ENCODE results near the gene TTYH1. TPM values are rescaled to one million over a fixed set of nuclear protein-coding genes. Genes with fewer than 3 reads are reported as not detected.
A peak's percentile ranks its signal among the peaks of the same experiment; 100 is the strongest.

TTYH1 gene
- total RNA-seq, 2 donors from 2014 or later = 1.0 to 2.0 TPM

- Mint-ChIP-seq H3K36me3 (ENCODE audit: low read depth) (peaks cover 49% of the 10 kb centered on the region), H3K4me1 (no peaks in the 10 kb centered on the region), H3K9me3 (peaks cover 2% of the 10 kb centered on the region), H3K4me3 (no peak overlapping the region), H3K27ac (no peak overlapping the region), H3K27me3 (ENCODE audit: insufficient read depth) (peaks cover 3% of the 10 kb centered on the region)
- no peak overlapping the region for H3K27ac ChIP-seq (ENCODE audit: low read depth, low read length)
- peak; percentile 60 for DNase-seq
- no peak for TF ChIP-seq CTCF (conservative IDR thresholded peaks at IDR 0.05)
- H3K9ac ChIP-seq (ENCODE audit: extremely low read depth, low read length, poor library complexity, severe bottlenecking) = no peak overlapping the region
- H3K4me1 ChIP-seq (ENCODE audit: control insufficient read depth, insufficient read depth, low read length) = no peaks in the 10 kb centered on the region
- H3K27me3 ChIP-seq (ENCODE audit: control insufficient read depth, insufficient read depth, low read length, poor library complexity, severe bottlenecking) = no peaks in the 10 kb centered on the region
- H3K36me3 ChIP-seq (ENCODE audit: control insufficient read depth, insufficient read depth, low read length) = peaks cover 55% of the 10 kb centered on the region
- no peaks in the 10 kb centered on the region for H3K9me3 ChIP-seq (ENCODE audit: control insufficient read depth, low read length)
- 95 to 97% methylated on average over 12 to 36 of the region's 39 CpGs for WGBS, 2 experiments (ENCODE audit: insufficient coverage in 1 of 2, insufficient read length in 1 of 2)
- no peak overlapping the region for H3K4me3 ChIP-seq (ENCODE audit: low read length)
Measured at GRCh38 chr19:54460230-54461005, 45.2 kb downstream of the TTYH1 start.

DNA sequence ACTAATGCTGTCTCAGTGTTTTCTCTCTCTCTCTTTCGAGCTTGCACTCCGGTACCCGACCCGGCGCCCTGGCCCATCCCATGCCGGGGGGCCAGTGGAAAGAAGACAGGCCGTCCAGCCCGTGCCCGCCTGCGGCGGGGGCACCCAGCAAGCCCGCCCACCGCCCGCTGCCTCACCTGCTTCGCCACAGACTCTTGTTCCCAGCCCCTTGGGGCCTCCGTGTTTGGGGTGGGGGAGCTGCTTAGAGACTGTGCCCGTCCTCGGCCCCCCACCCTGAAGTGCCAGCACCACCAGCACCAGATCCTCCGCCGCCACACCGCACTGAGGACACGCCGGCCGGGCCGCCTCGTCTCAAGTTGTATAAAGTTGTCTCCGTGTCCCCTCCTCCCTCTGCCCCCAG lies 45.9 kb downstream of the TTYH1 start:
- H3K9ac ChIP-seq (ENCODE audit: extremely low read depth, low read length, poor library complexity, severe bottlenecking) = no peak overlapping the region
- no peak for DNase-seq
- H3K9me3 ChIP-seq (ENCODE audit: control insufficient read depth, low read length) = no peaks in the 10 kb centered on the region
- H3K27me3 ChIP-seq (ENCODE audit: control insufficient read depth, insufficient read depth, low read length, poor library complexity, severe bottlenecking) = no peaks in the 10 kb centered on the region
- H3K27ac ChIP-seq (ENCODE audit: low read depth, low read length) = no peak overlapping the region
- Mint-ChIP-seq H3K36me3 (ENCODE audit: low read depth) (peaks cover 44% of the 10 kb centered on the region), H3K27me3 (ENCODE audit: insufficient read depth) (peaks cover 10% of the 10 kb centered on the region), H3K4me1 (no peaks in the 10 kb centered on the region), H3K4me3 (no peak overlapping the region), H3K9me3 (peaks cover 7% of the 10 kb centered on the region), H3K27ac (no peak overlapping the region)
- peaks cover 48% of the 10 kb centered on the region for H3K36me3 ChIP-seq (ENCODE audit: control insufficient read depth, insufficient read depth, low read length)
- H3K4me1 ChIP-seq (ENCODE audit: control insufficient read depth, insufficient read depth, low read length) = no peaks in the 10 kb centered on the region
- H3K4me3 ChIP-seq (ENCODE audit: low read length) = no peak overlapping the region
- no peak for TF ChIP-seq CTCF (conservative IDR thresholded peaks at IDR 0.05)
- 95 to 97% methylated on average over 9 to 27 of the region's 27 CpGs for WGBS, 2 experiments (ENCODE audit: insufficient coverage in 1 of 2, insufficient read length in 1 of 2)

GRCh38 chr19:54461613-54462012 lies 46.3 kb downstream of the TTYH1 start:
- WGBS, 2 experiments (ENCODE audit: insufficient coverage in 1 of 2, insufficient read length in 1 of 2) = 100% methylated on average over 1 of the region's 3 CpGs; no CpG with 5 or more reads in 1 of the 2 experiments
- H3K27me3 ChIP-seq (ENCODE audit: control insufficient read depth, insufficient read depth, low read length, poor library complexity, severe bottlenecking) = no peaks in the 10 kb centered on the region
- Mint-ChIP-seq H3K4me1 (no peaks in the 10 kb centered on the region), H3K27ac (no peak overlapping the region), H3K27me3 (ENCODE audit: insufficient read depth) (peaks cover 14% of the 10 kb centered on the region), H3K36me3 (ENCODE audit: low read depth) (peaks cover 40% of the 10 kb centered on the region), H3K9me3 (peaks cover 7% of the 10 kb centered on the region), H3K4me3 (no peak overlapping the region)
- H3K9ac ChIP-seq (ENCODE audit: extremely low read depth, low read length, poor library complexity, severe bottlenecking) = no peak overlapping the region
- peaks cover 44% of the 10 kb centered on the region for H3K36me3 ChIP-seq (ENCODE audit: control insufficient read depth, insufficient read depth, low read length)
- no peak overlapping the region for H3K4me3 ChIP-seq (ENCODE audit: low read length)
- H3K9me3 ChIP-seq (ENCODE audit: control insufficient read depth, low read length) = no peaks in the 10 kb centered on the region
- TF ChIP-seq CTCF (conservative IDR thresholded peaks at IDR 0.05) = no peak
- no peaks in the 10 kb centered on the region for H3K4me1 ChIP-seq (ENCODE audit: control insufficient read depth, insufficient read depth, low read length)
- no peak for DNase-seq
- no peak overlapping the region for H3K27ac ChIP-seq (ENCODE audit: low read depth, low read length)
